Measurements from ENCODE around the gene OTC.

GRCh38 chrX:38318196-38318595 lies 34.2 kb upstream of the OTC start:
- no peak for TF ChIP-seq CTCF (IDR thresholded peaks at IDR 0.05; ENCODE audit: low read length)
- TF ChIP-seq EZH2 (IDR thresholded peaks at IDR 0.05; ENCODE audit: borderline replicate concordance, low read length): no peak
